GM21529 (cell line): ENCODE results near the gene NFE2L2.
A peak's percentile ranks its signal among the peaks of the same experiment; 100 is the strongest.
"Not testable (repeated sequence)": the region's sequence is repeated elsewhere in the genome, so short reads cannot be mapped to it uniquely, and the experiment has no call there.

Experiments
- ATAC-seq: cut with Tn5 transposase; IDR thresholded peaks from one replicate; pipeline ENCODE4 v1.9.1; 2021; ENCODE audit not compliant: unreplicated experiment

Gene NFE2L2

DNA sequence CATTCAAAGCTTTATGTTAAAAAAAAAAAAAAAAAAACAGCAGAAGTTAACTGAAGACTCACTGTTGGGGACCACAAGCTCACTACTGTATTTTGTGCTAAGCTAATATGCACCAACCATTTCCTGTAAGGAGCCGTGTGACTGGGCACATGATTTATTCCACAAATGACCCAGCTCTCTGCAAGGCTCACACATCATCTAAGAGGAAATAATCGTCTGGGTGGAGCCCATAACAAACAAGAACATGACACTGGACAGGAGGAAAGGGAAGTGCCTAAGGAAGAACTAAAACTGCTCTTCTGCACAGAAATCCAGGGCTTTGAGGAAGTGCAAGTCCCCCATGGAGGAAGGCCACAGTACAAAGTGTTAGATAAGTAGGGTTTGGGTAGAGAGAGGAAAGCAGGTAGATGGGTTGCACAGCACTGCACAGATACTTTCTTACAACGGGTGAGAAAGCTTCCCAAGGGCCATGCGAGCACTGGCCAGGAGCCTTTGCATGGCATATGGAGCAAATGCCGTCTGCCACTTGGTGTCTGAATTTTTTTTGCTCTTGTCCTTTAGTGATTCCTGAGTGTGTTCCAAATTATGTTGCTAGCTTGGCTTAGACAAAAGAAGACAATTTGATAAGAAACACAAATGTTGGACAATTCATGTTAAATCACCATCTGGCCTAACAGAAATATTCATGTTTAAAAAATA is 24.4 kb downstream of the NFE2L2 start:
- peak; percentile 81 for ATAC-seq

DNA sequence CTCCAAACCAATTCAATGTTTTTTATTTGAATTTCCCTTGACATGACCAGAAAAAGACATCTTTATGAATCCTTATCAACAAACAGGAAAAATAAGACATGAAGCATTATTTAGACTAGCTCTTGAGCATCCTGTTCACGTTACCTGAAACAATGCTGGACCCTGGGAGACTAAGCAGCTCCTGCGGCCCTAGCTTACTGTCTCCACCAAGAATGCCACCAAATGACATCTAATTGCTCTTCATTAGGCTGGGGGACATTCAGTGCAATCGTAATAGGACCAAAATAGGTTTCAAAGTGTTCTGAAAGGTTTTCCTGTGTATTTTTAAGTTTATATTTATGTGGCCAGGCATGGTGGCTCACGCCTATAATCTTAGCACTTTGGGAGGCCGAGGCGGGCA is 25.5 kb downstream of the NFE2L2 start:
- no peak for ATAC-seq

DNA sequence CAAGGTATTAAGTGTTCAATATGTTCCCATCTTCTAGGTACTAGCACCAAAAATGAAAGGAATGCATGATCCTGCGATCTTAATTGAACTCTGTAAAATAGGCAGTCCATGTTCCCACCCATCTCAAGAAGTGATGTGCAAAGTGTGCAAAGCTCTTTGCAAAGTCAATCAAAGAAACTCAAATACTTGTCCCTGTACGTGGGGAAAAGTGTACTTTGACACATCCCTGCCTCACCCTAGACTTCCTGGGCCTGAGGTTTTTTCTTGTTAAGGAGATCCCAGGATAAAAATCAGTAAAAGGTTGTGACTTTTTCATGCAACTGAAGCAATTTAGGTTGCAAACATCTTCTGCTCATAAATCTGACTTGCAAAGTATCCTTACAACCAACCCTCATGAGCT is 26.6 kb downstream of the NFE2L2 start:
- no peak for ATAC-seq

DNA sequence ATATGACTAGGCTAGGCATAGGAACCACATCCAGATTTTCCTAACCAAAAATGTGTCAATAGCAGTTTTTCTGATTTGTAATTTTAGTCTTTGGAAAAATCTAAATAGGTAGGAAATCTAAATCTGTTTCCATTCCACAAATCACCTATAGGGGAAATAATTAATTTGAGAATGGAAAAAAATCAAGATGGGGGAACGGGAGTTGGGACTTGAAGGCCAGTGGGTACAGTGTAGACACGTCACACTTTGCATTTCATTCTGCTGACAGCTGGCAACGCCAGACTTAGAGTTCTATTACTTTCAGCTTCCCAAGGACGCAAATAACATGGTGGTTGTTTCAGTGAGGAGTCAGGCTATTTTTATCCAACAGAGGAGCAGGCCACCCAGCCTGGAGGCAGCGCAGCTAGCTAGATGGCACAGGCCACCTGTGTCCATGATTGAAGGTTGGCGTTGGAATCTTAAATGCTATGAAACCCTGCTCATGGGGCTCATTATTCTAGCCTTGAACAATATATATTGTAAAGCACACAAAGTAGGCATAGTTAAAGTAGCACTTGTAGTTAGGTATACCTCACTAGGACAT is 28.6 kb downstream of the NFE2L2 start:
- no peak for ATAC-seq

DNA sequence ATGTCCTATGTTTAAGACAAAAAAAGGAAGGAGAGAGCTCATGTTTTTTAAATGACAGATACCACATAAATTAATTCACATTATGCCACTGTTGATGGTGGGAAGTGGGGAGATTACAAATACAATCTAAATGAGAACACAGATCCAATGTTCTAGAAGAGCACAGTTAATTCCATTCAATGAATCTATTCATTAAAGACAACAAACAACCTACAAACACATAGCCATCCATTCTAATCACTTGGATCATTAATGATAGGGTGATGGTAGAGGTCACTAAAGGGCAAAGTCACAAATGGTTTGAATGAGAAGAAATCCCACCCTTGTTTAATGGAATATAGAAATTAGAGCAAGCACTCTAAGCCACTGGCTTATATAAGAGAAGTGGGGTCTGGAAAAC is 30.3 kb downstream of the NFE2L2 start:
- no peak for ATAC-seq

DNA sequence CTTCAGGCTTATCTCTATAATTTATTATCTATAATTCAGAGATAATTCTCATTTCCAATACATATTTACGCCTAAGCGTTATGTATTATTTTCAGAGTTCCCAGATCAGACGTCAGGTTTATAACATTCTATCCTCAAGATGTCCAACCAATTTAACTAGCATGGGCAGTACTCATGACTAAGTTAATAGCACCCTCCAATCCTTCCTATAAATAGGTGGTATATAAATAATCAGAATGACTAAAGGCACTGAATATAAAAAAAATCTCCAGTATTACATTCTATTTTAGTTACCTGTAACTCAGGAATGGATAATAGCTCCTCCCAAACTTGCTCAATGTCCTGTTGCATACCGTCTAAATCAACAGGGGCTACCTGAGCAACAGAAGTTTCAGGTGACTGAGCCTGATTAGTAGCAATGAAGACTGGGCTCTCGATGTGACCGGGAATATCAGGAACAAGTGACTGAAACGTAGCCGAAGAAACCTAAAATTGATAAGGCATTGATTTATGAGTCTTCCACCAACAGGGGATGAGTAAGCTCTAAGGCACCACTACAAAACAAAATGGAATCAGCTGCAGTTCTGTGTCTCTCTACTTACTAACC is 32.3 kb downstream of the NFE2L2 start:
- no peak for ATAC-seq

DNA sequence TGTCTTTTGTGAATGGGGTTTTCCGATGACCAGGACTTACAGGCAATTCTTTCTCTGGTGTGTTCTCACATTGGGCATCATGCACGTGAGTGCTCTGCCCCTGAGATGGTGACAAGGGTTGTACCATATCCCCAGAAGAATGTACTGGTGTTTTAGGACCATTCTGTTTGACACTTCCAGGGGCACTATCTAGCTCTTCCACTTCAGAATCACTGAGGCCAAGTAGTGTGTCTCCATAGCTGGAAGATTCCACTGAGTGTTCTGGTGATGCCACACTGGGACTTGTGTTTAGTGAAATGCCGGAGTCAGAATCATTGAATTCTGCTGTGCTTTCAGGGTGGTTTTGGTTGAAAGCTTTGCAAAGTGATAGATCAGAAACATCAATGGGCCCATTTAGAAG is 33.3 kb downstream of the NFE2L2 start:
- ATAC-seq: no peak

DNA sequence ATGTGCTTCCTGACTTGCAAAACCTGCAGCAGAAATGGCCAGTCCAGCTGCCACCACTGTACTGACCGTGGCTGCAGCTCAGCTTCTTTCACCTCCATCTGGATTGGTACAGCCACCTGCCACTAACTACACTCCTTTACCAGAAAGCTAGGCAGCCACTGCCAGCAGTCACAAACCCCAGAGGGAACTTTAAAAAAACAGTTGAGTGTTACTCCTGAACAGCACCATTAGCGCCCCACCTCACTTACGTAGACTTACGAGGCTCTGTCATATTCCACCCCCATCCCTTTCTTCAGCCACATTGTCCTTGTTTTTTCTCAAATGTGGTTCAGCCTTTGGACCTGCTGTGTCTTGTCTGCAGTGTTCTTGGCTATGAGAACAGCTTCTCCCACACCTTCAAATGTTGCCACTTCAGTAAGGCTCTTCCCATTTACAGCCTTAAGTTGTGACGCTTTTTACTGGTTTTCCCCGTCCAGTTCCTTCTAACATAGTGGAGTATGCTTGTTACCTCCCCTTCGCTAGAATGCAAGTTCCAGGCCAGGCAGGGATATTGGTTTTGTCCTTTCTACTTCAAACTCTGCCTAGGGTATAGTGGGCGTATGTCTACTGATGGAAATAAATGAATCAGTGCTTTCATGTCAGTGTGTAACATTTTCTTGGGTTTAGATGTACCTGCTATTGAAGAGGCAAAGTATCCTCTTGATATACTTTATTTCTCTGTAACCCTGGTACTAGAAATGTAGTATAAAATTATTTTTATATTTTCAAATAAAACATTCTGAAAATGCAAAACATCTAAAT is 34.9 kb downstream of the NFE2L2 start:
- ATAC-seq: no peak

DNA sequence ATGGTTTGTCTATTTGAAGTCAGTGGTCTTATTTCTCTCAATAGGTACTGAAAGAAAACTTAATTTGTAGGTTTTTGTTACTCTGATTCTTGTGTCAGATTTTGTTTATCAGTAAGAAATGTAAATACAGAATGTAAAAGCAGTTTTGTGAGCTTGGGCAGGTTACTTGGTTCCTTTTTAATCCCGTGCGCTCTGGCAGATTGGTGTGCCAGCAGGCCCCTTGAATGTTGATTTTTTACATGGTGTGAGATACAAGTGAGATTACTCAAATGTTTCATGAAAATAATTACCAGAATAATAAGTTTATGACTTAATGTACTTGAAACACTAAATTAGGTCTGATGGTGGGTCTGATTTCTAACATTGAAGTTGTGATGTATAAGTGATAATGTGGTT is 38.6 kb downstream of the NFE2L2 start:
- ATAC-seq: no peak

DNA sequence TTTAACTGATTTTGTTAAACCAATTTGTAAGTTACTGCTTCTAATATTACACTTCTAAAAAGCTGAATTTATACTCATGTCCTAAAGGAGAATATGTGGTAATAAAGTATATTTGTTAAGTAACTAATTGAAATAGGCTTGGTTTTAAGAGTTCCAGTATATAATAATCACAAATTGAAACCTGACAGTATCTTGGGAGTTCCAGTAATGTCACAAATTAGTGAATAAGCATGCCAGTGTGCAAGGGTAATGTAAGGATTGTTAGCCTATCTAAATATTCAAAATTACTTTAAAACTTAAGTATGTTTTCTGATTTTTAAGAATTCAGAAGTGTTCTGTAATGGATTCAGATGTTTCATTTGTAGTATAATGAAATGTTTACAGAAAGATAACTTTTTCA is 41.1 kb downstream of the NFE2L2 start:
- ATAC-seq: not testable (repeated sequence)

DNA sequence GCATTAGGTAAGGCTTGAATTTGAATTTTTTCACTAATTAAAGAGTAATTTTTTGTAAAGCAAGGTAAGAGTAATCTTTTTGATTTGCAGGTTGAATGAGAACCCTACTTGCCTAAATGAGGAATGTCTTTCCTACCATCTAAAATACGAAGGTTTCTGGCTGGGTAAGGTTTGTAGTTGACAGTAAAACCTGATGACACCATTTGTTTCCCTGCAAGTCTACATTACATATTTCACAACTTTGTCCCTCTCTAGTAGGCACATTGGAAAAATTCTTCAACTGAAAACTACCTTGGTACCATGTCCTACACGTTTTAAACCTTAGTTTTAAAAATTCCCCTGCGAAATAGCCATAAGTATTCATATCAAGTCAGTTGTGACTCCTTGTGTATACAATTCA is 42.6 kb downstream of the NFE2L2 start:
- ATAC-seq: no peak

DNA sequence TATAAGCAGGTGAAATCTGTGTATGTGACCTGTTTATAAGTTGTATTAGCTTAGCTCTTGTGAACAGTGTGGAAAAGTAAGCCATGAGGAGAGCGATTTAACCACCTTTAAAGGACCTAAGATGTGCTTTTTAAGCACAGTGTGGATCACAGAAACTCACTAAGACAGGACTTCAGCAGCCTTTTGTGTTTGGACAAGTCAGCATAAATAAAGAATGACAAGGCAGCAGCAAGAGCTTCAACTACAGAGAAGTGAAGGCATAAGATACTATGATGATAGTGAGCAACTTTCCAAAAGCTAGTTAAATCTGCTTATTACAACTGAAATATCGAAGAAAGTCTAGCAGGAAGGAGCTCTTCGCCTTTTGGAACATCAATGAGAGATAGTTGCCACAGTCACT is 43.0 kb downstream of the NFE2L2 start:
- no peak for ATAC-seq

DNA sequence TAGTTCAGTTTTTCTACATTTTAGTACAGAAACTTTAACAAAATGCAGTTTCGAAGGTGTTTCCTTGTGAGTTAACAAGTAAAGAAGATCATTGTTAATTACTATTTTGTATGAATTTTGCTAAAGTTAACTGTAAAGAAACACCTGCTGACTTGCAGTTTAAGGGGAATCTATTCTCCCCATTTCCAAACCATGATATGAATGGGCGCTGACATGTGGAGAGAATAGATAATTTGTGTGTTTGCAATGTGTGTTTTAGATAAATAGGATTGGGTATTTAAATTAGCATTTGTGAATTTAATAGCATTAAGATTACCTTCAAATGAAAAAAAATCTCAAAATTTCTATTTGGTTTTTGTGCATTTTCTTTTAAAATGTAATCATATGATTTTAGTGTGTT is 44.7 kb downstream of the NFE2L2 start:
- ATAC-seq: not testable (repeated sequence)

DNA sequence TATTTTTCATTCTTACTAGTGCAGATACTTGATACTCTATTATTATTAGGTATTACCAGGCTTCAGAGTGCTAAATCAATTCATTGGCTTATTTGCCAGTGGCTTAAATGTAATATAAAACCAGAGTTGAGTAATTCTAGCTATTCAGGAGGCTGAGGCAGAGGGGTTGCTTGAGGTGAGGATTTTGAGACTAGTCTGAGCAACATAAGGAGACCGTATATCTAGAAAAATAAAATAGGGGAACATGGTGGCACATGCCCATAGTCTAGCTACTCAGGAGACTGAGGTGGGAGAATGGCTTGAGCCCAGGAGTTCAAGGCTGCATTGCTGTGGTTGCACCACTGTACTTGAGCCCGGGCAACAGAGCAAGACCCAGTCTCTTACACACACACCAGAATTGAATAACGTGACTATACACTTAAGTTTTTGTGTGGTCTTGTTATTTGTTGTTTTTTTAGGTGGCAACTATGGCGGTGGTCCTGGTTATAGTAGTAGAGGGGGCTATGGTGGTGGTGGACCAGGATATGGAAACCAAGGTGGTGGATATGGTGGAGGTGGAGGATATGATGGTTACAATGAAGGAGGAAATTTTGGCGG is 47.2 kb downstream of the NFE2L2 start:
- ATAC-seq: no peak

DNA sequence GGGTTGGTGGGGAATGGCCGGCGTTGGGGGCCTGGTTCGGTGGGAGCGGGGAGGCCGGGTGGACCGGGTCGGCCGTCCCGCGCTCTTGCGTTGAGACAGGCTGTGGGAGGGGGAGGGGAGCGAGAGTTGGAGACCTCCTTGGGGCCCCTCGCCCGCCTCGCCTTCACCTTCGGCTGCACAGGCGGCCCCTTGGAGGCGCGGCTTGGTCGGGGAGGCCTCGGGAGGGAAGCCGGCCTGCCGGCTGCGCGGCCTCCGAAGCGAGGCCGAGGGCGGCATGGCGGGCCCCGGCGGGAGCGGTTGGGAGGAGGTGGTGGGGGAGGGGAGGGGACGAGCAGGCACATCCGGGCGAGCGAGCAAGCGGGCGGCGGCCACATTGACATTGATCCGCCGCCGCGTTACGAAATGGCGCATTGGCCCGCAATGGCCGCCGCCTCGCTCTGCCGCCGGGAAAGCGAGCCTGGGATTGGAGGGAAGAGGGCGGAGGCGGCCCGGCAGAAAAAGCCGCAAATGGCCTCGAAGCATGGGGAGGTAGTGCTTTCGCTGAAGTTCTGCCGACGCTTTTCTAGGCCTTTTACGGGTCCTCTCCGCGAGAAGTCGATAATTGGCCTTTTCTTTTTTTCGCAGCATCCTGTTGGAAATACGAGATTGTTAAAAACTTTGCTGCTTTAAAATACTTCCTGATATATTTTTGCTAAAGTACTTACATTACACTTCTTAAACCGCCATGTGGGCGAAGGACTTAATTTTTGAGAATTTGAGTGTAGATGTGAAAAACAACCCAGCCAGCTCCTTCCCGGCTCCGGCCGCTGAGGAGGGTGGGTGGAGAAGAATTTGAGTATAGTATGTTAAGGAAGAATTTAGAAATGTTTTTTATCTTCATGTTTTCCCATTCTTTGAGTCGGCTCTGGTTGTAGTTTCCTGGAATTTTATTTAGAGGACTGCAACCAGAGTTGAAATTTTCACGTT is 51.4 kb downstream of the NFE2L2 start:
- ATAC-seq: peak; percentile 44

DNA sequence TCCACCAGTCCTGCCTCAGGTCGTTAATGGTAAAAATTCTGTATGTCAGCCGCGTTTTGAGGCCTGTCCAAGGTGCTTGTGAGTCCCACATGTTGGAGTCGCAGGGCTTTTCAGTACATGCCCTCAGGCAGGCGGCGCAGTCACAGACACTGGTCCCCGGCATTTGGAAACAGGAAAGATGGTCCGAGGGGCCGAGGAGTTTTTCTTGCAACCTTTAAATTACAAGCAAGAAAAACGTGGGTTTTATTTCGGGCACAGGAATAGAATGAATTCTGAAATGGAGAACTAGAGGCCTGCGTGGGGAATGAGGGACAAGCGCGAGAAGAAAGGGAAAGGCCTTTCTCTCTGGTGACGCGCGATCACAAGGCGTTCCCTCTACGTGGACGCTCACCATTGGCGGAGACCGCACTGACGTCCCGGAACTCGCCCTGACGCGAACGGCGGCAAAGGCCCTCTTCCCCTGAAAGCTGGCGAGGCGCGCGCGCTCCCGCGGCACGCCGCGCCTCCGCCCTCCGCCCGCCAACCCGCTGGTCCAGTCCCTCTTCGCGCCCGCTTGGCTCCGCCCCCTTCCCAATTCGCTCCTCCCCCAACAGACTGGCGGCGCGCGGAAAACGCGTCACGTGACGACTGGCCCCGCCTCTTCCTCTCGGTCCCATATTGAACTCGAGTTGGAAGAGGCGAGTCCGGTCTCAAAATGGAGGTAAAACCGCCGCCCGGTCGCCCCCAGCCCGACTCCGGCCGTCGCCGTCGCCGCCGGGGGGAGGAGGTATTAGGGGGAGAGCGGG is 52.2 kb downstream of the NFE2L2 start, which contains the start of gene HNRNPA3:
Gene HNRNPA3, plus strand, starts transcription at position 689 of the 785 bp plus-strand sequence. Its CDS starts 6 bp downstream, at position 695.
- ATAC-seq: peak; percentile 89

DNA sequence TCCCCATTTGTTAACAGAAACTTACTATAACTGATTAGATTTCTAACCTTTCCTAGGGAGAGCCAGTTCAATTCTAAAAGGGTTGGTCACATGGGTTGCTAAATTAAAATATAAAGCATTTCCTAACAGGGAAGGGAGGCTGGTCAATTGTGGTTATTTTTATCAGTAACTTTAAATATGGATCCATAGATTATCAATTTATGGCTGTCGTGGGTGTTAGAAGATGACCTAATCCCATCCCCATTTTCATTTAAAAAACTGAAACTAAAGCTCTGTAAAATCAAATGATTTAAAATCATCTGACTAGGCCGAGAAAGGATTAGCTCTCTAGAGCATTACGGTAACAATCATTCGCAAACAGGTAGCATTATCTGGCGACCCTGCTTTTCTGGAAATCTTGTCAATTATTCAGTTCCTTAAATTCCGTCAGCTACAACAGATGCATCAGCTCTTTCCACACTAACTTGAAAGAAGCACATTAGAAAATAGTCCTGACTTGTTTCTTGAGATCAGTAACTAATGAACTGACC is 52.9 kb downstream of the NFE2L2 start:
- ATAC-seq: no peak

DNA sequence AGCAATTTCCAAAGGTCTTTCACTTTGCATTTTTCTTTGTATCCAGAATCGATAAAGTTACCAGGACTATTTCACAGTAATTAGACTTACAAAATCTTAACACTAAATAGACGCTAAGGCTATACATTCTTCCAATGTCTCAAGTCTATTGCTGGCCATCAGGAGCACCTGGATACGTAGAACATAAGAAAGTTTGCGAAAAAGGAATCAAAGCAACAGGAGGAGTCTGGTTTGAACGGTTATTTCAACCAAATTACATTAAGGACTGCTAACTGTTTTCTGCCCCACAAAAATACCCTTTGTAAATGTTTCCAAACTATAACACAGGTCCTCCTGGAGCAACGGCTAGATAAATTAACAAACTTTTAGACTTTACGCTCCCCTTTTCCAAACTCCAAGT is 53.4 kb downstream of the NFE2L2 start:
- ATAC-seq: no peak

DNA sequence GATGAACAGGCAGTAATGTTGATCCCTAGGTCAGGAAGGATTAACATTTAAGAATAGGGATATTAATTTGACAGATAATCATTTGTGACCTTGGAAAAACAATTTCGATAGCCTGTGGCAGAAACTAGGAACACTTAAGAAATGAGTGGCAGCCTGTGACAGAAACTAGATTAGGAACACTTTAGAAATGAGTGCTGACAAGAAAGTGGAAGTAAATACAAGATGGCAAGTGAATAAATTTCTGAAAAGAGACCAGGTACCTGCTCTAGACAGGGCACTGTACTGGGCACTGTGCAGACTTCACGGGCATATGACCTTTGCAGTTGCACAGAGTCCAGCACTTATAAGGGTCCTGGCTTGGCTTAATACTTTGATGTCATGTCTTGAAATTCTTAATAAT is 57.4 kb downstream of the NFE2L2 start:
- peak; percentile 78 for ATAC-seq
